Endothelial cell of umbilical vein (primary cell): ENCODE results near the gene SLC26A6. TPM values are rescaled to one million over a fixed set of nuclear protein-coding genes. Genes with fewer than 3 reads are reported as not detected.

Experiments
- BruUV-seq: library from RNA; stranded (reverse); fragments of 400-500 nt; replicated peaks from 2 replicates; lab custom pipeline; 2021; lab: Mats Ljungman, UMichigan
- CTCF ChIA-PET: fragments of 300-600, 350-600 bp; sonication (Branson Sonifier 250); formaldehyde crosslinking; loops from one replicate; lab custom pipeline; 2021; ENCODE audit warnings: antibody characterized with exemption, inconsistent platforms; lab: Charles Lee
- POLR2A ChIA-PET: fragments of 300-600, 350-600 bp; sonication (Branson Sonifier 250); formaldehyde crosslinking; loops from one replicate; lab custom pipeline; 2021; ENCODE audit warnings: antibody characterized with exemption, inconsistent platforms; lab: Charles Lee
- DNase-seq: peaks from one replicate; pipeline ENCODE4 v3.0.0-alpha.2; 2011; ENCODE audit warnings: low read depth, low spot score
- FAIRE-seq: peaks from 2 replicates; lab custom pipeline; 2011; peaks lifted over from hg19 to GRCh38; lab: Jason Lieb, UNC
- H2AFZ ChIP-seq: 2 replicates; pipeline ENCODE4 v1.6.0; 2012; ENCODE audit warnings: low read depth, low read length, control low read depth, inconsistent platforms
- H3K27ac ChIP-seq: 2 replicates; pipeline ENCODE4 v1.5.1; 2011; ENCODE audit warnings: low read depth, mild to moderate bottlenecking, control low read depth, low read length, moderate library complexity; ENCODE audit not compliant: insufficient read depth
- H3K27me3 ChIP-seq, 2 experiments: 2 replicates each; pipeline versions ENCODE4 v1.6.0 to v1.6.1; 2011; ENCODE audit warnings: low read length in 2 of 2, mixed read lengths in 1 of 2; ENCODE audit not compliant: control insufficient read depth in 2 of 2, insufficient read depth in 2 of 2
- H3K36me3 ChIP-seq, 2 experiments: 2 replicates in 1 of 2; 3 replicates in 1 of 2; pipeline ENCODE4 v1.5.1; 2011; ENCODE audit warnings: low read length in 2 of 2, mild to moderate bottlenecking in 1 of 2, moderate library complexity in 1 of 2; ENCODE audit not compliant: control insufficient read depth in 2 of 2, insufficient read depth in 2 of 2; ENCODE audit errors: extremely low read depth in 1 of 2
- H3K4me1 ChIP-seq: 3 replicates; pipeline ENCODE4 v1.5.1; 2011; ENCODE audit warnings: mild to moderate bottlenecking, low read length; ENCODE audit not compliant: control insufficient read depth, insufficient read depth; ENCODE audit errors: extremely low read depth
- H3K4me2 ChIP-seq: 2 replicates; pipeline ENCODE4 v1.6.1; 2011; ENCODE audit warnings: low read length, control low read depth, mixed read lengths; ENCODE audit not compliant: insufficient read depth
- H3K4me3 ChIP-seq, 3 experiments: fragments of 200-600 bp in 1 of 3; sonication (generic), shearing (Covaris generic) in 1 of 3; replicated peaks in 1 of 3; 2 replicates each; pipeline ENCODE4 v1.5.1; 2011 to 2016; ENCODE audit warnings: control low read depth in 3 of 3, low read length in 3 of 3, mild to moderate bottlenecking in 2 of 3, inconsistent platforms in 1 of 3, low read depth in 1 of 3, moderate library complexity in 1 of 3; ENCODE audit not compliant: insufficient read depth in 1 of 3
- H3K79me2 ChIP-seq: 2 replicates; pipeline ENCODE4 v1.6.0; 2012; ENCODE audit warnings: low read length, inconsistent platforms; ENCODE audit not compliant: control insufficient read depth, insufficient read depth
- H3K9ac ChIP-seq: replicated peaks from 2 replicates; pipeline ENCODE3; 2011; ENCODE audit warnings: low read length, control low read depth; ENCODE audit not compliant: insufficient read depth; ENCODE audit errors: extremely low read depth
- H3K9me1 ChIP-seq: replicated peaks from 3 replicates; pipeline ENCODE4 v1.6.0; 2011; ENCODE audit warnings: mild to moderate bottlenecking, low read length; ENCODE audit not compliant: control insufficient read depth, insufficient read depth; ENCODE audit errors: extremely low read depth
- H3K9me3 ChIP-seq: replicated peaks from 2 replicates; pipeline ENCODE4 v1.5.1; 2012; ENCODE audit warnings: low read length, inconsistent platforms; ENCODE audit not compliant: control insufficient read depth, insufficient read depth
- H4K20me1 ChIP-seq: replicated peaks from 2 replicates; pipeline ENCODE3; 2011; ENCODE audit warnings: mild to moderate bottlenecking, low read length; ENCODE audit not compliant: control insufficient read depth, insufficient read depth; ENCODE audit errors: extremely low read depth
- FOS ChIP-seq: IDR thresholded peaks from 2 replicates; pipeline ENCODE4 v1.6.1; 2011; ENCODE audit warnings: mild to moderate bottlenecking, low read length, moderate library complexity, borderline replicate concordance; ENCODE audit not compliant: insufficient read depth
- GATA2 ChIP-seq: IDR thresholded peaks from 2 replicates; pipeline ENCODE4 v1.7.0; 2011; ENCODE audit warnings: low read depth, mild to moderate bottlenecking, moderate library complexity, mixed read lengths, low read length; ENCODE audit not compliant: insufficient read length, insufficient read depth
- MAX ChIP-seq: IDR thresholded peaks from 2 replicates; pipeline ENCODE4 v1.6.1; 2011; ENCODE audit not compliant: insufficient read depth, insufficient read length
- MYC ChIP-seq: IDR thresholded peaks from one replicate; pipeline ENCODE4 v1.6.1; 2011; ENCODE audit warnings: mild to moderate bottlenecking, low read depth, low read length
- POLR2A ChIP-seq: IDR thresholded peaks from 2 replicates; pipeline ENCODE4 v1.6.1; 2012; ENCODE audit warnings: low read depth, mild to moderate bottlenecking, control low read depth, low read length
- POLR2AphosphoS5 ChIP-seq: IDR thresholded peaks from 2 replicates; pipeline ENCODE4 v1.6.1; 2012; ENCODE audit warnings: low read depth, mild to moderate bottlenecking, control low read depth, low read length, moderate library complexity; ENCODE audit not compliant: insufficient read depth
- dilution Hi-C: fragments of 300-500 bp; cut with MboI; formaldehyde crosslinking; loops from one replicate; pipeline ENCODE4 v1.15.0; 2019; ENCODE audit warnings: low sequenced_read_pairs; ENCODE audit not compliant: extremely low pct_ligation_motif_present
- intact Hi-C: fragments of 100-400 bp; cut with micrococcal nuclease; formaldehyde crosslinking; loops from one replicate; pipeline ENCODE4 v1.10.0; 2022
- polyA plus RNA-seq, 4 experiments: library from polyadenylated mRNA; depleted of rRNA in 3 of 4; stranded (reverse) in 3 of 4; unstranded in 1 of 4; fragments of >200 nt; gene quantifications; 2 replicates each; pipeline versions ENCODE4 v1.2.1 to v1.2.3, GENCODE V29; 2011 to 2012; ENCODE audit warnings: missing spikeins in 1 of 4
- total RNA-seq: library from RNA; stranded (reverse); gene quantifications from 2 replicates; pipeline ENCODE4 v1.2.3, GENCODE V29; 2021

Gene SLC26A6
- total and polyA plus RNA-seq, 2 donors (not counting 3 experiments of a cell fraction or from before 2014, with no cell fraction given), result 31.0 to 32.2 TPM

DNA sequence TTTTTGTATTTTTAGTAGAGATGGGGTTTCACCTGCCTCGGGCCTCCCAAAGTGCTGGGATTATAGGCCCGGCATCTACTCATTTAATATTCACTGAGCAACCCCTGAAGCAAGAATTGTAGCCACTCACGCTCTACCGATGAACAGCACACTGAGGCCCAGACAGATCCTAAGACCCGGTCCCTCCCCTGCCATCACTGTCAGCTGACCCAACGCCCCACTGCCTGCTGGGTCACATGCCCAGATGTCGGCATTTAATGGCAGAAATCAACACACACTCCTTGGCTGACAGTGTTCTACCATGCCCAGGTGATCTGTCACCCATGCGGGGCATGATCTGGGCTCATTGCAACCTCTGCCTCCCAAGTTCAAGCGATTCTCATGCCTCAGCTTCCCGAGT lies 10.5 kb downstream of the SLC26A6 start:
- Histone ChIP-seq H4K20me1 (no peaks in the 10 kb centered on the region), H3K27me3 (no peaks in the 10 kb centered on the region), H3K9me3 (no peaks in the 10 kb centered on the region), H3K9ac (no peak overlapping the region), H3K36me3 (peaks cover 0 to 22% of the 10 kb centered on the region in 2 experiments), H3K27ac (no peak overlapping the region), H3K4me2 (no peak overlapping the region), H3K79me2 (no peaks in the 10 kb centered on the region), H3K4me3 (no peak overlapping the region), H2AFZ (no peak overlapping the region), H3K9me1 (no peaks in the 10 kb centered on the region), H3K4me1 (no peaks in the 10 kb centered on the region)
- TF ChIP-seq POLR2A, result no peak
- ChIA-PET POLR2A (no interaction called here), CTCF (interaction anchor here (1.3 to 4.0 kb wide), 3 partner anchors 10 to 16 kb away, joined by 4 to 18 read pairs (median 6); partner anchors contain the start of genes SLC26A6 and UQCRC1)
- dilution Hi-C loops, result no loop called here
- intact Hi-C loops, result no loop called here
- BruUV-seq, result no TSS peak
- no peak for FAIRE-seq
- no peak for DNase-seq

GRCh38 chr3:48623851-48624547 lies 11.3 kb downstream of the SLC26A6 start:
- Histone ChIP-seq H3K79me2 (no peaks in the 10 kb centered on the region), H3K4me2 (no peak overlapping the region), H4K20me1 (no peaks in the 10 kb centered on the region), H3K27ac (no peak overlapping the region), H3K4me1 (no peaks in the 10 kb centered on the region), H3K36me3 (peaks cover 0 to 18% of the 10 kb centered on the region in 2 experiments), H3K4me3 (no peak overlapping the region), H3K9ac (no peak overlapping the region), H3K9me1 (no peaks in the 10 kb centered on the region), H3K27me3 (no peaks in the 10 kb centered on the region), H3K9me3 (no peaks in the 10 kb centered on the region), H2AFZ (no peak overlapping the region)
- CTCF ChIA-PET, result interaction anchor here (1.3 to 4.0 kb wide), 3 partner anchors 11 to 15 kb away, joined by 4 to 18 read pairs (median 6); partner anchors contain the start of genes SLC26A6 and UQCRC1
- intact Hi-C loops (no loop called here), dilution Hi-C loops (no loop called here)
- TF ChIP-seq POLR2AphosphoS5 (no peak), MYC (no peak), MAX (no peak), FOS (no peak), GATA2 (no peak)
- no peak for DNase-seq
- no peak for FAIRE-seq
- no TSS peak for BruUV-seq
- POLR2A ChIA-PET, result no interaction called here
